Measurements from ENCODE around the gene NEUROG1. TPM values are rescaled to one million over a fixed set of nuclear protein-coding genes. Genes with fewer than 3 reads are reported as not detected.
A peak's percentile ranks its signal among the peaks of the same experiment; 100 is the strongest.

Gene NEUROG1
- total RNA-seq, 4 donors from 2014 or later, result not detected

- TF ChIP-seq, protein P1, sequence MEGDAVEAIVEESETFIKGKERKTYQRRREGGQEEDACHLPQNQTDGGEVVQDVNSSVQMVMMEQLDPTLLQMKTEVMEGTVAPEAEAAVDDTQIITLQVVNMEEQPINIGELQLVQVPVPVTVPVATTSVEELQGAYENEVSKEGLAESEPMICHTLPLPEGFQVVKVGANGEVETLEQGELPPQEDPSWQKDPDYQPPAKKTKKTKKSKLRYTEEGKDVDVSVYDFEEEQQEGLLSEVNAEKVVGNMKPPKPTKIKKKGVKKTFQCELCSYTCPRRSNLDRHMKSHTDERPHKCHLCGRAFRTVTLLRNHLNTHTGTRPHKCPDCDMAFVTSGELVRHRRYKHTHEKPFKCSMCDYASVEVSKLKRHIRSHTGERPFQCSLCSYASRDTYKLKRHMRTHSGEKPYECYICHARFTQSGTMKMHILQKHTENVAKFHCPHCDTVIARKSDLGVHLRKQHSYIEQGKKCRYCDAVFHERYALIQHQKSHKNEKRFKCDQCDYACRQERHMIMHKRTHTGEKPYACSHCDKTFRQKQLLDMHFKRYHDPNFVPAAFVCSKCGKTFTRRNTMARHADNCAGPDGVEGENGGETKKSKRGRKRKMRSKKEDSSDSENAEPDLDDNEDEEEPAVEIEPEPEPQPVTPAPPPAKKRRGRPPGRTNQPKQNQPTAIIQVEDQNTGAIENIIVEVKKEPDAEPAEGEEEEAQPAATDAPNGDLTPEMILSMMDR (IDR thresholded peaks at IDR 0.05), result no peak
- TF ChIP-seq POLR2A (IDR thresholded peaks at IDR 0.05), result no peak
- H3K27ac ChIP-seq, result no peak overlapping the region
- no peak overlapping the region for H3K4me3 ChIP-seq
- H3K4me1 ChIP-seq, result peaks cover 0 to 6% of the 10 kb centered on the region in 2 donors
- DNase-seq, result no peak
- H3K9me3 ChIP-seq, result no peaks in the 10 kb centered on the region
- no peaks in the 10 kb centered on the region for H3K36me3 ChIP-seq
- intact Hi-C loops (cut with DNase I; ENCODE audit: low total_unique reads), result no loop called here
- peaks cover 10 to 14% of the 10 kb centered on the region in 2 donors for H3K27me3 ChIP-seq
Measured at GRCh38 chr5:135547590-135548254, 12.0 kb upstream of the NEUROG1 start.

GRCh38 chr5:135546912-135547311, 11.1 kb upstream of the NEUROG1 start:
- Histone ChIP-seq H3K4me1 (peaks cover 0 to 6% of the 10 kb centered on the region in 2 donors), H3K36me3 (no peaks in the 10 kb centered on the region), H3K4me3 (no peak overlapping the region), H3K9me3 (no peaks in the 10 kb centered on the region), H3K27me3 (peaks cover 10 to 14% of the 10 kb centered on the region in 2 donors), H3K27ac (no peak overlapping the region)
- intact Hi-C loops (cut with DNase I; ENCODE audit: low total_unique reads), result no loop called here
- no peak for DNase-seq
- TF ChIP-seq POLR2A (IDR thresholded peaks at IDR 0.05), result no peak
- TF ChIP-seq, protein P1 (IDR thresholded peaks at IDR 0.05), result no peak

GRCh38 chr5:135546101-135546500, 10.3 kb upstream of the NEUROG1 start:
- DNase-seq, result no peak
- H3K4me1 ChIP-seq, result peaks cover 0 to 6% of the 10 kb centered on the region in 2 donors
- no peaks in the 10 kb centered on the region for H3K36me3 ChIP-seq
- H3K27me3 ChIP-seq, result peaks cover 10 to 14% of the 10 kb centered on the region in 2 donors
- H3K4me3 ChIP-seq, result no peak overlapping the region
- H3K9me3 ChIP-seq, result no peaks in the 10 kb centered on the region
- H3K27ac ChIP-seq, result no peak overlapping the region
- no peak for TF ChIP-seq POLR2A (IDR thresholded peaks at IDR 0.05)
- TF ChIP-seq, protein P1 (IDR thresholded peaks at IDR 0.05), result no peak
- intact Hi-C loops (cut with DNase I; ENCODE audit: low total_unique reads), result no loop called here

DNA sequence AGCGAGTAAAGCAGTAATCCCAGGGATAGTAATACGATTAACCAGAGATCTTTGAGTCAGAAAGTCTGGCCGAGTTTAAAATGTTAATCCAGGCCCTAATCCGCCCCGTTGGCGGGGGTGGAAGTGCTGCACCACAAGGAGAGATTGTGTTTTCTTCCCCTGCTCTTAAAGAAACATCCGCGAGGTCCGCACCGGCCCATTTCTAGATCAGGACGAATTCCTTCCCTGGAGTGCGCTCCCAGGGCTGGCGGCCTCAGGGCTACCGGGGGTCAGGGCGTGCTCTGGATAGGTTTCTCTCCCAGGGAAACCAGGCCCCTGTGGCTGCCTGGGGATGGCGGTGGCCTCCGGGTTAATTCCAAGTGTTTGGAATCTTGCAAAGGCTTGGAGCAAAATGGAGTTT, 9.3 kb upstream of the NEUROG1 start:
- Histone ChIP-seq H3K4me3 (peak overlapping the region in 1 of 2 donors; percentile 25), H3K27me3 (peaks cover 10 to 14% of the 10 kb centered on the region in 2 donors), H3K27ac (no peak overlapping the region), H3K9me3 (no peaks in the 10 kb centered on the region), H3K36me3 (no peaks in the 10 kb centered on the region), H3K4me1 (peaks cover 0 to 6% of the 10 kb centered on the region in 2 donors)
- intact Hi-C loops (cut with DNase I; ENCODE audit: low total_unique reads), result no loop called here
- DNase-seq, result no peak
- TF ChIP-seq, protein P1 (IDR thresholded peaks at IDR 0.05), result no peak
- no peak for TF ChIP-seq POLR2A (IDR thresholded peaks at IDR 0.05)

GRCh38 chr5:135543485-135544304, 7.9 kb upstream of the NEUROG1 start:
- H3K9me3 ChIP-seq, result no peaks in the 10 kb centered on the region
- H3K27me3 ChIP-seq, result peaks cover 10 to 17% of the 10 kb centered on the region in 2 donors
- H3K36me3 ChIP-seq, result no peaks in the 10 kb centered on the region
- TF ChIP-seq, protein P1 (IDR thresholded peaks at IDR 0.05), result no peak
- no peak for TF ChIP-seq POLR2A (IDR thresholded peaks at IDR 0.05)
- H3K4me1 ChIP-seq, result peaks cover 0 to 6% of the 10 kb centered on the region in 2 donors
- intact Hi-C loops (cut with DNase I; ENCODE audit: low total_unique reads), result no loop called here
- DNase-seq, result no peak
- H3K27ac ChIP-seq, result no peak overlapping the region
- peak overlapping the region; percentile 16 to 25 for H3K4me3 ChIP-seq
